NCI-H146 treated with DMSO at 0.1 percent for 48 hours (cell line): ENCODE measurements around the gene DTHD1.
A peak's percentile ranks its signal among the peaks of the same experiment; 100 is the strongest.

ENCODE experiments used
- DNase-seq: peaks from one replicate; lab custom pipeline; 2025; ENCODE audit not compliant: unreplicated experiment; lab: John Stamatoyannopoulos, UW

The DTHD1 gene

GRCh38 chr4:36341936-36342335 is 60.5 kb downstream of the DTHD1 start:
- no peak for DNase-seq

GRCh38 chr4:36343501-36344175 is 62.2 kb downstream of the DTHD1 start:
- DNase-seq = no peak

- no peak for DNase-seq
Measured at GRCh38 chr4:36348403-36348938, 67.1 kb downstream of the DTHD1 start.

GRCh38 chr4:36349938-36350549 is 68.6 kb downstream of the DTHD1 start:
- no peak for DNase-seq

GRCh38 chr4:36351082-36351666 is 69.8 kb downstream of the DTHD1 start:
- peak; percentile 1 for DNase-seq

GRCh38 chr4:36353998-36354397 is 72.6 kb downstream of the DTHD1 start:
- no peak for DNase-seq

- no peak for DNase-seq
Measured at GRCh38 chr4:36358173-36358572, 76.8 kb downstream of the DTHD1 start.

GRCh38 chr4:36360755-36361154 is 79.3 kb downstream of the DTHD1 start:
- DNase-seq = no peak

GRCh38 chr4:36363024-36363423 is 81.6 kb downstream of the DTHD1 start:
- DNase-seq = no peak

- DNase-seq = no peak
Measured at GRCh38 chr4:36374836-36375511, 93.6 kb downstream of the DTHD1 start.

GRCh38 chr4:36385951-36386571 is 104.6 kb downstream of the DTHD1 start:
- no peak for DNase-seq

- DNase-seq = no peak
Measured at GRCh38 chr4:36386691-36387090, 105.3 kb downstream of the DTHD1 start.

- no peak for DNase-seq
Measured at GRCh38 chr4:36388710-36389109, 107.3 kb downstream of the DTHD1 start.

GRCh38 chr4:36391411-36391810 is 110.0 kb downstream of the DTHD1 start:
- DNase-seq = no peak

GRCh38 chr4:36392024-36392423 is 110.6 kb downstream of the DTHD1 start:
- DNase-seq = no peak

GRCh38 chr4:36392916-36393315 is 111.5 kb downstream of the DTHD1 start:
- no peak for DNase-seq
